Parathyroid adenoma (tissue), 2 donors: ENCODE data around the gene COPS7A.
A peak's percentile ranks its signal among the peaks of the same experiment; 100 is the strongest.
"Not testable (repeated sequence)": the region's sequence is repeated elsewhere in the genome, so short reads cannot be mapped to it uniquely, and the experiment has no call there.

Experiments used
- H2AFZ ChIP-seq: fragments of 300-600 bp; sonication (generic); one replicate; pipeline ENCODE4 v1.7.0; 2017; ENCODE audit warnings: antibody characterized with exemption, mild to moderate bottlenecking
- H3K27ac ChIP-seq: fragments of 300-600 bp; sonication (generic); one replicate; pipeline ENCODE4 v1.7.0; 2017
- H3K27me3 ChIP-seq: fragments of 300-600 bp; sonication (generic); one replicate; pipeline ENCODE4 v1.7.0; 2017; ENCODE audit warnings: low read length; ENCODE audit not compliant: control insufficient read depth, insufficient read depth
- H3K36me3 ChIP-seq: fragments of 300-600 bp; sonication (generic); one replicate; pipeline ENCODE4 v1.7.0; 2017; ENCODE audit warnings: low read length; ENCODE audit not compliant: control insufficient read depth, insufficient read depth
- H3K4me1 ChIP-seq: fragments of 300-600 bp; sonication (generic); one replicate; pipeline ENCODE4 v1.7.0; 2017; ENCODE audit warnings: control low read depth
- H3K4me2 ChIP-seq: fragments of 300-600 bp; sonication (generic); one replicate; pipeline ENCODE4 v1.7.0; 2017; ENCODE audit warnings: low read length
- H3K4me3 ChIP-seq: fragments of 300-600 bp; sonication (generic); one replicate; pipeline ENCODE4 v1.7.0; 2017; ENCODE audit warnings: low read depth, low read length
- H3K79me2 ChIP-seq: fragments of 300-600 bp; sonication (generic); one replicate; pipeline ENCODE4 v1.7.0; 2017; ENCODE audit warnings: control low read depth
- H3K9ac ChIP-seq: fragments of 300-600 bp; sonication (generic); one replicate; pipeline ENCODE4 v1.7.0; 2017; ENCODE audit warnings: mild to moderate bottlenecking
- H3K9me3 ChIP-seq: fragments of 300-600 bp; sonication (generic); one replicate; pipeline ENCODE4 v1.7.0; 2017; ENCODE audit warnings: low read length; ENCODE audit not compliant: control insufficient read depth
- CTCF ChIP-seq: fragments of 300-600 bp; sonication (generic); IDR thresholded peaks from one replicate; pipeline ENCODE4 v1.7.0; 2017; ENCODE audit warnings: antibody characterized with exemption, mild to moderate bottlenecking
- donor health status: primary hyperparathyroidism.

COPS7A gene

GRCh38 chr12:6700646-6701051 lies 23.2 kb upstream of the COPS7A start, which contains the start of gene PIANP:
TSS of gene PIANP (minus strand) at chr12:6700815. CDS start at chr12:6698061, 2,754 bp downstream.
- Histone ChIP-seq H3K9ac (no peak within 1 kb of the TSS), H3K4me2 (peak within 1 kb of the TSS; percentile 83), H2AFZ (peak within 1 kb of the TSS; percentile 70), H3K36me3 (no peaks in the 10 kb centered on the region), H3K79me2 (no peaks in the 10 kb centered on the region), H3K27me3 (no peaks in the 10 kb centered on the region), H3K9me3 (no peaks in the 10 kb centered on the region), H3K27ac (no peak within 1 kb of the TSS), H3K4me3 (peak within 1 kb of the TSS; percentile 53), H3K4me1 (peaks cover 3% of the 10 kb centered on the region)
- no peak for TF ChIP-seq CTCF

- H3K9ac ChIP-seq, result no peak overlapping the region
- H3K4me3 ChIP-seq, result peak overlapping the region; percentile 53
Measured at GRCh38 chr12:6701078-6701768, 22.6 kb upstream of the COPS7A start.

GRCh38 chr12:6703631-6704030 lies 20.2 kb upstream of the COPS7A start:
- Histone ChIP-seq H3K79me2 (no peaks in the 10 kb centered on the region), H3K27ac (no peak overlapping the region), H3K9ac (no peak overlapping the region), H3K9me3 (no peaks in the 10 kb centered on the region), H3K27me3 (no peaks in the 10 kb centered on the region), H3K4me2 (no peak overlapping the region), H3K4me3 (no peak overlapping the region), H2AFZ (no peak overlapping the region), H3K4me1 (peaks cover 3% of the 10 kb centered on the region), H3K36me3 (no peaks in the 10 kb centered on the region)
- no peak for TF ChIP-seq CTCF

More at GRCh38 chr12:6701078-6701768, 22.6 kb upstream of the COPS7A start:
- peaks cover 3% of the 10 kb centered on the region for H3K4me1 ChIP-seq
- peak overlapping the region; percentile 83 for H3K4me2 ChIP-seq
- H3K36me3 ChIP-seq, result no peaks in the 10 kb centered on the region
- H2AFZ ChIP-seq, result peak overlapping the region; percentile 46
- no peaks in the 10 kb centered on the region for H3K79me2 ChIP-seq
- no peaks in the 10 kb centered on the region for H3K27me3 ChIP-seq
- no peak overlapping the region for H3K27ac ChIP-seq
- TF ChIP-seq CTCF, result no peak
- H3K9me3 ChIP-seq, result no peaks in the 10 kb centered on the region

- not testable (repeated sequence) for H3K4me1 ChIP-seq, H3K79me2 ChIP-seq, H3K9me3 ChIP-seq, H3K27me3 ChIP-seq, H3K4me2 ChIP-seq, H3K36me3 ChIP-seq, H3K4me3 ChIP-seq, H3K27ac ChIP-seq, H2AFZ ChIP-seq, H3K9ac ChIP-seq
Measured at GRCh38 chr12:6708351-6708750, 15.5 kb upstream of the COPS7A start.

- no peak overlapping the region for H3K4me3 ChIP-seq
Measured at GRCh38 chr12:6708960-6709394, 14.9 kb upstream of the COPS7A start.

GRCh38 chr12:6716031-6716873 lies 7.6 kb upstream of the COPS7A start:
- H3K9ac ChIP-seq, H3K27me3 ChIP-seq, H3K27ac ChIP-seq, H3K9me3 ChIP-seq, H3K4me2 ChIP-seq, H3K4me1 ChIP-seq, H3K4me3 ChIP-seq, H2AFZ ChIP-seq, H3K79me2 ChIP-seq, H3K36me3 ChIP-seq: not testable (repeated sequence)

More at GRCh38 chr12:6708960-6709394, 14.9 kb upstream of the COPS7A start:
- H3K4me1 ChIP-seq, result no peaks in the 10 kb centered on the region
- H2AFZ ChIP-seq, result no peak overlapping the region
- no peaks in the 10 kb centered on the region for H3K27me3 ChIP-seq
- TF ChIP-seq CTCF, result no peak
- no peak overlapping the region for H3K4me2 ChIP-seq
- no peak overlapping the region for H3K9ac ChIP-seq
- H3K27ac ChIP-seq, result no peak overlapping the region
- no peaks in the 10 kb centered on the region for H3K36me3 ChIP-seq
- H3K79me2 ChIP-seq, result no peaks in the 10 kb centered on the region
- H3K9me3 ChIP-seq, result no peaks in the 10 kb centered on the region
